ENCODE measurements around the gene ZWILCH. TPM values are rescaled to one million over a fixed set of nuclear protein-coding genes. Genes with fewer than 3 reads are reported as not detected.

The ZWILCH gene
- total RNA-seq, 4 donors from 2014 or later = 2.4 to 26.1 (median 7.0) TPM

GRCh38 chr15:66595931-66596545 is 90.9 kb downstream of the ZWILCH start:
- intact Hi-C loops (cut with DNase I; ENCODE audit: low total_unique reads) = no loop called here
- no peaks in the 10 kb centered on the region for H3K36me3 ChIP-seq
- TF ChIP-seq CTCF (IDR thresholded peaks at IDR 0.05) = no peak
- TF ChIP-seq POLR2A (IDR thresholded peaks at IDR 0.05) = no peak
- no peaks in the 10 kb centered on the region for H3K4me1 ChIP-seq
- H3K4me3 ChIP-seq = no peak overlapping the region
- no peaks in the 10 kb centered on the region for H3K9me3 ChIP-seq
- DNase-seq = no peak
- H3K27ac ChIP-seq = no peak overlapping the region
- H3K27me3 ChIP-seq = no peaks in the 10 kb centered on the region

GRCh38 chr15:66598095-66598815 is 93.1 kb downstream of the ZWILCH start:
- H3K36me3 ChIP-seq = no peaks in the 10 kb centered on the region
- no peak for TF ChIP-seq CTCF (IDR thresholded peaks at IDR 0.05)
- TF ChIP-seq POLR2A (IDR thresholded peaks at IDR 0.05) = no peak
- intact Hi-C loops (cut with DNase I; ENCODE audit: low total_unique reads) = no loop called here
- H3K27ac ChIP-seq = no peak overlapping the region
- H3K4me3 ChIP-seq = no peak overlapping the region
- no peaks in the 10 kb centered on the region for H3K27me3 ChIP-seq
- DNase-seq = no peak
- no peaks in the 10 kb centered on the region for H3K9me3 ChIP-seq
- no peaks in the 10 kb centered on the region for H3K4me1 ChIP-seq

Small RNAs within 50 kb of the gene (microRNA-seq; reads per million reads assigned to microRNA genes)
- not detected for gene MIR4512 (ENCODE audit: borderline microRNAs expressed, borderline replicate concordance)

Small RNAs within 50 kb of the gene (small RNA-seq; reads per million reads assigned to genes)
- gene MIR4512 (not detected), gene RF01159 (not detected), gene SNORD16 (not detected), gene SNORD18A (not detected), gene SNORD18B (not detected), gene SNORD18C (not detected)

Other genes with a start within 250 kb of the ZWILCH start
- gene DIS3L, start 211.8 kb upstream of the ZWILCH start, total RNA-seq = 10 to 100 TPM; 15.1 to 68.7 (median 32.0) TPM
- 10 to 100 TPM in 2 of 4 donors, 1 to 10 TPM in 1, under 1 TPM in 1; 0.77 to 15.0 (median 8.7) TPM for gene TIPIN, start 148.6 kb upstream of the ZWILCH start, total RNA-seq
- gene MAP2K1, start 118.4 kb upstream of the ZWILCH start, total RNA-seq = 10 to 100 TPM; 13.2 to 46.4 (median 33.5) TPM
- 10 to 100 TPM; 17.1 to 45.6 (median 24.6) TPM for gene SNAPC5, start 7.6 kb upstream of the ZWILCH start, total RNA-seq
- 1,000 to 10,000 TPM; 2,301 to 6,298 (median 4,986) TPM for gene RPL4, start 471 bp upstream of the ZWILCH start, total RNA-seq
- gene LCTL, start 60.7 kb downstream of the ZWILCH start, total RNA-seq = not detected
- 10 to 100 TPM in 3 of 4 donors, 1 to 10 TPM in 1; 9.4 to 30.1 (median 19.1) TPM for gene SMAD6, start 196.9 kb downstream of the ZWILCH start, total RNA-seq